GM19023 (cell line): ENCODE measurements around the gene ZFP69B.
"Not testable (repeated sequence)": the region's sequence is repeated elsewhere in the genome, so short reads cannot be mapped to it uniquely, and the experiment has no call there.

Source experiments
- ATAC-seq: cut with Tn5 transposase; IDR thresholded peaks from one replicate; pipeline ENCODE4 v1.9.1; 2021; ENCODE audit warnings: mild to moderate bottlenecking, moderate library complexity; ENCODE audit not compliant: unreplicated experiment

ZFP69B gene

GRCh38 chr1:40435471-40435870 lies 14.8 kb upstream of the ZFP69B start:
- ATAC-seq: no peak

- ATAC-seq: no peak
Measured at GRCh38 chr1:40435876-40436275, 14.4 kb upstream of the ZFP69B start.

GRCh38 chr1:40438391-40439015 lies 11.8 kb upstream of the ZFP69B start:
- ATAC-seq: no peak

GRCh38 chr1:40439247-40439646 lies 11.0 kb upstream of the ZFP69B start:
- no peak for ATAC-seq

- ATAC-seq: peak; percentile 29
Measured at GRCh38 chr1:40450495-40451237, 390 bp downstream of the ZFP69B start.

- ATAC-seq: no peak
Measured at GRCh38 chr1:40451238-40451585, 936 bp downstream of the ZFP69B start.

- ATAC-seq: no peak
Measured at GRCh38 chr1:40454873-40455272, 4.6 kb downstream of the ZFP69B start.

- ATAC-seq: no peak
Measured at GRCh38 chr1:40462956-40463590, 12.8 kb downstream of the ZFP69B start.

- no peak for ATAC-seq
Measured at GRCh38 chr1:40469327-40469726, 19.1 kb downstream of the ZFP69B start.

GRCh38 chr1:40475268-40475667 lies 25.0 kb downstream of the ZFP69B start:
- no peak for ATAC-seq

- peak; percentile 90 for ATAC-seq
Measured at GRCh38 chr1:40476924-40477677, 26.8 kb downstream of the ZFP69B start, which contains the start of gene ZFP69. Gene ZFP69 (plus strand): TSS chr1:40477290. CDS start chr1:40479362, 2,072 bp downstream.

GRCh38 chr1:40477678-40478053 lies 27.4 kb downstream of the ZFP69B start:
- ATAC-seq: peak; percentile 32

- ATAC-seq: no peak
Measured at GRCh38 chr1:40478276-40478675, 28.0 kb downstream of the ZFP69B start.

- no peak for ATAC-seq
Measured at GRCh38 chr1:40479156-40479555, 28.9 kb downstream of the ZFP69B start.

- no peak for ATAC-seq
Measured at GRCh38 chr1:40495315-40495903, 45.1 kb downstream of the ZFP69B start.

- ATAC-seq: not testable (repeated sequence)
Measured at GRCh38 chr1:40502651-40503050, 52.4 kb downstream of the ZFP69B start.

GRCh38 chr1:40507973-40508372 lies 57.7 kb downstream of the ZFP69B start:
- ATAC-seq: no peak

GRCh38 chr1:40508375-40509341 lies 58.4 kb downstream of the ZFP69B start, which contains the start of gene EXO5:
Gene EXO5 (plus strand): TSS chr1:40508767. CDS start chr1:40514545, 5,778 bp downstream.
- ATAC-seq: peak; percentile 93
